HepG2 (cell line): Measurements from ENCODE around the gene PKP3. TPM values are rescaled to one million over a fixed set of nuclear protein-coding genes. Genes with fewer than 3 reads are reported as not detected.

Experiments used
- ATAC-seq: fragments of 200-7000 bp; cut with Tn5 transposase; 3 replicates; pipeline ENCODE4 v1.9.1; 2020; ENCODE audit warnings: mild to moderate bottlenecking, moderate library complexity
- BruUV-seq: library from RNA; stranded (reverse); fragments of 400-500 nt; replicated peaks from 2 replicates; lab custom pipeline; 2021; lab: Mats Ljungman, UMichigan
- CTCF ChIA-PET: fragments of 300-600 bp; formaldehyde crosslinking; extraction: SDS; loops from one replicate; lab custom pipeline; 2021; ENCODE audit warnings: low total read pairs, inconsistent platforms, low intra/inter-chr PET ratio; lab: Yijun Ruan, JAX
- POLR2A ChIA-PET: fragments of 350-600 bp; sonication (Branson Sonifier 250); formaldehyde crosslinking; loops from one replicate; lab custom pipeline; 2020; ENCODE audit warnings: antibody characterized with exemption, inconsistent platforms; lab: Yijun Ruan, JAX
- DNase-seq: peaks from one replicate; pipeline ENCODE4 v3.0.0-alpha.2; 2015; ENCODE audit warnings: low spot score
- FAIRE-seq: peaks from 3 replicates; lab custom pipeline; 2011; peaks lifted over from hg19 to GRCh38; lab: Jason Lieb, UNC
- H2AFZ ChIP-seq: one replicate; pipeline ENCODE4 v1.6.1; 2011; ENCODE audit warnings: low read length, inconsistent platforms
- H3K27ac ChIP-seq: fragments of 300-600 bp; 3 replicates; pipeline ENCODE4 v1.8.0; 2011; ENCODE audit warnings: mixed run types, mild to moderate bottlenecking, mixed read lengths, low read length, inconsistent platforms; ENCODE audit not compliant: insufficient read depth; ENCODE audit errors: extremely low read length
- H3K27me3 ChIP-seq, 2 experiments: fragments of 200-600 bp in 1 of 2; 2 replicates in 1 of 2; 3 replicates in 1 of 2; pipeline versions ENCODE4 v1.6.0 to v1.8.0; 2011; ENCODE audit warnings: low read length in 2 of 2, mild to moderate bottlenecking in 2 of 2, moderate library complexity in 2 of 2, inconsistent platforms in 1 of 2; ENCODE audit not compliant: insufficient read depth in 2 of 2, control insufficient read depth in 1 of 2
- H3K36me3 ChIP-seq, 2 experiments: fragments of 200-600 bp in 1 of 2; replicated peaks in 1 of 2; 2 replicates in 1 of 2; 3 replicates in 1 of 2; pipeline versions ENCODE4 v1.5.1 to v1.8.0; 2011; ENCODE audit warnings: low read length in 2 of 2, inconsistent platforms in 1 of 2; ENCODE audit not compliant: insufficient read depth in 2 of 2, control insufficient read depth in 1 of 2
- H3K4me1 ChIP-seq: 2 replicates; pipeline ENCODE4 v1.5.1; 2012; ENCODE audit warnings: low read length, inconsistent platforms; ENCODE audit not compliant: insufficient read depth
- H3K4me2 ChIP-seq: 2 replicates; pipeline ENCODE4 v1.6.0; 2011; ENCODE audit warnings: low read depth, low read length, inconsistent platforms
- H3K4me3 ChIP-seq, 3 experiments: fragments of 200-600 bp in 1 of 3; sonication (generic), shearing (Covaris generic) in 1 of 3; replicated peaks in 1 of 3; 2 replicates each; pipeline ENCODE4 v1.5.1; 2011 to 2016; ENCODE audit warnings: low read length in 3 of 3, inconsistent platforms in 2 of 3, low read depth in 2 of 3, mild to moderate bottlenecking in 2 of 3, control low read depth in 1 of 3, mixed read lengths in 1 of 3; ENCODE audit not compliant: insufficient read depth in 1 of 3
- H3K79me2 ChIP-seq: one replicate; pipeline ENCODE4 v1.6.1; 2011; ENCODE audit warnings: low read length, inconsistent platforms; ENCODE audit not compliant: insufficient read depth
- H3K9ac ChIP-seq: 2 replicates; pipeline ENCODE4 v1.6.0; 2011; ENCODE audit warnings: mild to moderate bottlenecking, low read depth, low read length, inconsistent platforms; ENCODE audit not compliant: insufficient read depth
- H3K9me3 ChIP-seq: 2 replicates; pipeline ENCODE4 v1.5.1; 2012; ENCODE audit warnings: mild to moderate bottlenecking, low read length
- H4K20me1 ChIP-seq: 2 replicates; pipeline ENCODE4 v1.6.0; 2011; ENCODE audit warnings: inconsistent platforms, mild to moderate bottlenecking, low read length, moderate library complexity; ENCODE audit not compliant: insufficient read depth
- ARNT ChIP-seq: fragments of 450-650 bp; IDR thresholded peaks from 2 replicates; pipeline ENCODE4 v1.6.1; 2017
- ASH2L ChIP-seq: fragments of 300-600, 200-600 bp; sonication (generic); IDR thresholded peaks from 2 replicates; pipeline ENCODE4 v1.7.0; 2017; ENCODE audit warnings: low read depth, mild to moderate bottlenecking, moderate library complexity, mixed read lengths, low read length; ENCODE audit not compliant: insufficient read length
- CC2D1A ChIP-seq: sonication (generic); formaldehyde crosslinking; IDR thresholded peaks from 2 replicates; pipeline ENCODE4 v1.8.1; 2023; ENCODE audit warnings: mild to moderate bottlenecking, missing genetic modification reagents
- DPF2 ChIP-seq: sonication (generic); formaldehyde crosslinking; IDR thresholded peaks from 2 replicates; pipeline ENCODE4 v1.4.0; 2020; ENCODE audit warnings: mild to moderate bottlenecking, low read depth, missing genetic modification reagents, borderline replicate concordance
- HNRNPL ChIP-seq: fragments of 200-400 bp; formaldehyde crosslinking; IDR thresholded peaks from 2 replicates; pipeline ENCODE4 v1.6.1; 2017; ENCODE audit warnings: mild to moderate bottlenecking, low read depth, low read length
- ISL2 ChIP-seq: sonication (generic); formaldehyde crosslinking; IDR thresholded peaks from 2 replicates; pipeline ENCODE4 v1.5.0; 2020; ENCODE audit warnings: missing genetic modification reagents
- KDM6A ChIP-seq: IDR thresholded peaks from 2 replicates; pipeline ENCODE4 v1.6.1; 2016; ENCODE audit warnings: low read depth
- MXD1 ChIP-seq: sonication (generic); formaldehyde crosslinking; IDR thresholded peaks from 2 replicates; pipeline ENCODE4 v1.4.0; 2020; ENCODE audit warnings: mild to moderate bottlenecking, missing genetic modification reagents
- NAIF1 ChIP-seq: sonication (generic); formaldehyde crosslinking; IDR thresholded peaks from 2 replicates; pipeline ENCODE4 v1.5.0; 2020; ENCODE audit warnings: mild to moderate bottlenecking, missing genetic modification reagents, borderline replicate concordance
- NFRKB ChIP-seq: fragments of 450-650 bp; IDR thresholded peaks from 2 replicates; pipeline ENCODE4 v1.6.1; 2017
- NR1H2 ChIP-seq: sonication (generic); formaldehyde crosslinking; IDR thresholded peaks from 2 replicates; pipeline ENCODE4 v1.8.1; 2022; ENCODE audit warnings: low read depth, missing genetic modification reagents, borderline replicate concordance
- PHF20 ChIP-seq: sonication (generic); formaldehyde crosslinking; IDR thresholded peaks from 2 replicates; pipeline ENCODE4 v1.5.0; 2020; ENCODE audit warnings: mild to moderate bottlenecking, missing genetic modification reagents
- RCOR2 ChIP-seq: IDR thresholded peaks from 2 replicates; pipeline ENCODE4 v1.6.1; 2016; ENCODE audit warnings: missing biosample characterization, missing genetic modification reagents
- SIX1 ChIP-seq: sonication (generic); formaldehyde crosslinking; IDR thresholded peaks from 2 replicates; pipeline ENCODE4 v1.4.0; 2020; ENCODE audit warnings: missing genetic modification reagents, borderline replicate concordance
- ZNF10 ChIP-seq: sonication (generic); formaldehyde crosslinking; IDR thresholded peaks from 2 replicates; pipeline ENCODE4 v1.4.0; 2020; ENCODE audit warnings: mild to moderate bottlenecking, low read depth, missing genetic modification reagents, borderline replicate concordance
- ZNF549 ChIP-seq: sonication (generic); formaldehyde crosslinking; IDR thresholded peaks from 2 replicates; pipeline ENCODE4 v1.5.0; 2020; ENCODE audit warnings: missing genetic modification reagents
- ZNF772 ChIP-seq: sonication (generic); formaldehyde crosslinking; IDR thresholded peaks from 2 replicates; pipeline ENCODE4 v1.5.0; 2020; ENCODE audit warnings: mild to moderate bottlenecking, missing genetic modification reagents
- ZSCAN9 ChIP-seq: IDR thresholded peaks from 2 replicates; pipeline ENCODE4 v1.6.1; 2016; ENCODE audit warnings: borderline replicate concordance
- WGBS: methylation state at CpG from one replicate; pipeline ENCODE4 v1.1.6; 2017; ENCODE audit warnings: low lambda C conversion rate; 5-methylcytosine and 5-hydroxymethylcytosine counted together
- in situ Hi-C: cut with HindIII; loops from 2 replicates; pipeline ENCODE4 v1.10.0; 2017; ENCODE audit warnings: low pct_unique_long_range_greater_than_20kb; ENCODE audit not compliant: extremely low pct_ligation_motif_present
- intact Hi-C: fragments of 100-400 bp; cut with micrococcal nuclease; formaldehyde crosslinking; loops from one replicate; pipeline ENCODE4 v1.10.0; 2022; ENCODE audit not compliant: unreplicated experiment
- polyA plus RNA-seq, 8 experiments: library from polyadenylated mRNA; depleted of rRNA in 3 of 8; stranded (reverse) in 7 of 8; unstranded in 1 of 8; fragments of >200 nt; fragmentation: Illumina TruSeq in 4 of 8; extraction: Trizol in 4 of 8; gene quantifications; 2 replicates each; pipeline versions ENCODE4 v1.2.1 to v1.2.3, GENCODE V29; 2011 to 2016; ENCODE audit warnings: low read depth in 4 of 8, missing spikeins in 1 of 8, mixed read lengths in 1 of 8; ENCODE audit not compliant: insufficient read depth in 1 of 8
- total RNA-seq, 5 experiments: library from RNA; depleted of rRNA; stranded (reverse); fragments of >200 nt; fragmentation: Illumina TruSeq; extraction: Trizol; gene quantifications; 2 replicates each; pipeline ENCODE4 v1.2.3, GENCODE V29; 2016; ENCODE audit warnings: low read depth in 1 of 5
- TF ChIP-seq, protein P1 (sequence below): sonication (generic); formaldehyde crosslinking; IDR thresholded peaks from 2 replicates; pipeline ENCODE4 v1.4.0; 2020; ENCODE audit warnings: missing genetic modification reagents

PKP3 gene
- total and polyA plus RNA-seq, 2 of the 13 experiments (the other 11 are each of a cell fraction or from before 2014, with no cell fraction given) = 18.0 to 28.7 TPM

DNA sequence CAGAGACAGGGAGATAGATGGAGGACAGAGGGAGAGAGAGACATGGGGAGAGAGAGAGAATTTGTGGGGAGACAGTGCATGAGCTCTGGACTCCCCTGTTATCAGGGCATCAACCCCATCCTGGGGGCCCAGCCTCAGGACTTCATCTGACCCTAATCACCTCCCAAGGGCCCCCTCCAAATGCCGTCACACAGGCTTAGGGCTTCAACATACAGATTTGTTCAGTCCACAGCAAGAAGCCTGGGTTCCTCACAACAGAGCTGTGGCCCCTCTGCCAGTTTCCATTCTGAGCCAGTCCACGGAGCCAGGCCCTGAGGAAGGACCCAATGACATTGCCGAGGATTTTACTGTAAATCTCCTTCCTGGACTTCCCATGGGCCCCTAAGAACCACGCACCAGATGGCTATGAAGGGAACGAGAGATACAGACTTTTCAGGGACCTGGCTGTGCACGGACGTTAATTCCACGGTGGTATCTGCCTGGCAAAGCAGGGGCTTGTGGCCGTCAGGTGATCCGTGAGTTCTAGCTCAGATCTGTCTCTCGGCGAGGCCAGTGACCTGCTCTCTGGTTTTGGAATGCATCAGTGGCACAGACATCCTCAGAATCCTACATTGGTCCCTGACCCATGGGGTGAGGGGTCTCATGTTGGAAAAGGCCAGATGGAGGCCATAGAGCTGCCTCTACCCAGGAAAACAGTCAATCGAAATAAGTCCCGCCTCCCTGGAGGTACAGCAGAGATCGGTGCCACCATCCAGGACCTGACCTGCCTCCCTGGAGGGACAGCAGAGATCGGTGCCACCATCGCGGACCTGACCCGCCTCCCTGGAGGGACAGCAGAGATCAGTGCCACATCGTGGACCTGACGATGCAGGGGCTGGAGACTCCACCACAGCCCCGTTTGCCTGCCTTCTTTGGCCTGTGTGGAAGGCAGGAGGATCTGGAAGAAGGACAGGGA is 33.4 kb upstream of the PKP3 start:
- no peak overlapping the region for H3K4me2 ChIP-seq
- CTCF ChIA-PET = no interaction called here
- in situ Hi-C loops = no loop called here

More for the DNA sequence above, 33.4 kb upstream of the PKP3 start:
- DNase-seq (no peak), ATAC-seq (no peak), FAIRE-seq (no peak)
- no peak overlapping the region for H2AFZ ChIP-seq
- peaks cover 9% of the 10 kb centered on the region for H3K9me3 ChIP-seq
- H3K36me3 ChIP-seq = no peaks in the 10 kb centered on the region
- POLR2A ChIA-PET = no interaction called here
- intact Hi-C loops = no loop called here
- no peak overlapping the region for H3K27ac ChIP-seq
- TF ChIP-seq ZNF10 (CRISPR knock-in tag) = no peak
- TF ChIP-seq ARNT = no peak
- no peak for TF ChIP-seq DPF2 (CRISPR knock-in tag)
- TF ChIP-seq, protein P1, sequence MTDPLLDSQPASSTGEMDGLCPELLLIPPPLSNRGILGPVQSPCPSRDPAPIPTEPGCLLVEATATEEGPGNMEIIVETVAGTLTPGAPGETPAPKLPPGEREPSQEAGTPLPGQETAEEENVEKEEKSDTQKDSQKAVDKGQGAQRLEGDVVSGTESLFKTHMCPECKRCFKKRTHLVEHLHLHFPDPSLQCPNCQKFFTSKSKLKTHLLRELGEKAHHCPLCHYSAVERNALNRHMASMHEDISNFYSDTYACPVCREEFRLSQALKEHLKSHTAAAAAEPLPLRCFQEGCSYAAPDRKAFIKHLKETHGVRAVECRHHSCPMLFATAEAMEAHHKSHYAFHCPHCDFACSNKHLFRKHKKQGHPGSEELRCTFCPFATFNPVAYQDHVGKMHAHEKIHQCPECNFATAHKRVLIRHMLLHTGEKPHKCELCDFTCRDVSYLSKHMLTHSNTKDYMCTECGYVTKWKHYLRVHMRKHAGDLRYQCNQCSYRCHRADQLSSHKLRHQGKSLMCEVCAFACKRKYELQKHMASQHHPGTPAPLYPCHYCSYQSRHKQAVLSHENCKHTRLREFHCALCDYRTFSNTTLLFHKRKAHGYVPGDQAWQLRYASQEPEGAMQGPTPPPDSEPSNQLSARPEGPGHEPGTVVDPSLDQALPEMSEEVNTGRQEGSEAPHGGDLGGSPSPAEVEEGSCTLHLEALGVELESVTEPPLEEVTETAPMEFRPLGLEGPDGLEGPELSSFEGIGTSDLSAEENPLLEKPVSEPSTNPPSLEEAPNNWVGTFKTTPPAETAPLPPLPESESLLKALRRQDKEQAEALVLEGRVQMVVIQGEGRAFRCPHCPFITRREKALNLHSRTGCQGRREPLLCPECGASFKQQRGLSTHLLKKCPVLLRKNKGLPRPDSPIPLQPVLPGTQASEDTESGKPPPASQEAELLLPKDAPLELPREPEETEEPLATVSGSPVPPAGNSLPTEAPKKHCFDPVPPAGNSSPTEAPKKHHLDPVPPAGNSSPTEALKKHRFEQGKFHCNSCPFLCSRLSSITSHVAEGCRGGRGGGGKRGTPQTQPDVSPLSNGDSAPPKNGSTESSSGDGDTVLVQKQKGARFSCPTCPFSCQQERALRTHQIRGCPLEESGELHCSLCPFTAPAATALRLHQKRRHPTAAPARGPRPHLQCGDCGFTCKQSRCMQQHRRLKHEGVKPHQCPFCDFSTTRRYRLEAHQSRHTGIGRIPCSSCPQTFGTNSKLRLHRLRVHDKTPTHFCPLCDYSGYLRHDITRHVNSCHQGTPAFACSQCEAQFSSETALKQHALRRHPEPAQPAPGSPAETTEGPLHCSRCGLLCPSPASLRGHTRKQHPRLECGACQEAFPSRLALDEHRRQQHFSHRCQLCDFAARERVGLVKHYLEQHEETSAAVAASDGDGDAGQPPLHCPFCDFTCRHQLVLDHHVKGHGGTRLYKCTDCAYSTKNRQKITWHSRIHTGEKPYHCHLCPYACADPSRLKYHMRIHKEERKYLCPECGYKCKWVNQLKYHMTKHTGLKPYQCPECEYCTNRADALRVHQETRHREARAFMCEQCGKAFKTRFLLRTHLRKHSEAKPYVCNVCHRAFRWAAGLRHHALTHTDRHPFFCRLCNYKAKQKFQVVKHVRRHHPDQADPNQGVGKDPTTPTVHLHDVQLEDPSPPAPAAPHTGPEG (CRISPR knock-in tag) = no peak
- no peak for TF ChIP-seq CC2D1A (CRISPR knock-in tag)
- no peak for TF ChIP-seq KDM6A (CRISPR knock-in tag)
- TF ChIP-seq NR1H2 (CRISPR knock-in tag) = no peak
- TF ChIP-seq ISL2 (CRISPR knock-in tag) = no peak
- TF ChIP-seq SIX1 (CRISPR knock-in tag) = no peak
- TF ChIP-seq NAIF1 (CRISPR knock-in tag) = no peak
- TF ChIP-seq ZNF549 (CRISPR knock-in tag) = no peak
- TF ChIP-seq HNRNPL = no peak
- no peak for TF ChIP-seq NFRKB
- no peak for TF ChIP-seq ZNF772 (CRISPR knock-in tag)
- TF ChIP-seq ZSCAN9 (CRISPR knock-in tag) = no peak
- TF ChIP-seq RCOR2 (CRISPR knock-in tag) = no peak
- no peak for TF ChIP-seq MXD1 (CRISPR knock-in tag)
- TF ChIP-seq PHF20 (CRISPR knock-in tag) = no peak
- TF ChIP-seq ASH2L = no peak
- no peak overlapping the region for H3K9ac ChIP-seq
- H3K27me3 ChIP-seq = peaks cover 4 to 12% of the 10 kb centered on the region in 2 experiments; a peak in 3 of 5 replicates
- H3K4me3 ChIP-seq = no peak overlapping the region
- 63% methylated on average over 18 of the region's 22 CpGs for WGBS
- peaks cover 19% of the 10 kb centered on the region for H3K4me1 ChIP-seq
- BruUV-seq = no TSS peak
- no peaks in the 10 kb centered on the region for H3K79me2 ChIP-seq
- no peaks in the 10 kb centered on the region for H4K20me1 ChIP-seq
